VCaP (cell line): Measurements from ENCODE around the gene ZBTB34.

Source experiments
- H3K27ac ChIP-seq: fragments of 450-650 bp; 2 replicates; pipeline ENCODE4 v1.5.1; 2017
- TF ChIP-seq, protein P1 (sequence below): fragments of 450-650 bp; conservative IDR thresholded peaks from 2 replicates; pipeline ENCODE4 v1.5.1; 2017; ENCODE audit warnings: mild to moderate bottlenecking, moderate library complexity

Gene ZBTB34

DNA sequence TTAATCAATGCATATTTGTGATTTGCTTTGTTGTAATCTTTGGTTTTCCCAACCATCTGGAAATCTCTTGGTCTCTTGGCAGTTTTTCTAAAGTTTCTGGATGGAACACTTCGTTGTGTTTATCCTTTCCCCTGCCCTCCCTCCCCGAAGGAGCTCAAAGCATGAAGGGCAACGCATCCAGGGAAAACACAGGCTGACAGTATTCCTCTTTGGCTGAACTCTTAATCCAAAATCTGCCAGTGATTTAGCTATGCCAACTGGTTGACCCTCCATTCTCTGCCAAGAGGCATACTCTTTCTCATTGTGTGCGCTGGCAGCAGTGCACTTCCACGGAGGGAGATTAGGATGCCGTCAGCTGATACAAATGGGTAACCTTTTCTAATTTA, 20.5 kb downstream of the ZBTB34 start:
- TF ChIP-seq, protein P1, sequence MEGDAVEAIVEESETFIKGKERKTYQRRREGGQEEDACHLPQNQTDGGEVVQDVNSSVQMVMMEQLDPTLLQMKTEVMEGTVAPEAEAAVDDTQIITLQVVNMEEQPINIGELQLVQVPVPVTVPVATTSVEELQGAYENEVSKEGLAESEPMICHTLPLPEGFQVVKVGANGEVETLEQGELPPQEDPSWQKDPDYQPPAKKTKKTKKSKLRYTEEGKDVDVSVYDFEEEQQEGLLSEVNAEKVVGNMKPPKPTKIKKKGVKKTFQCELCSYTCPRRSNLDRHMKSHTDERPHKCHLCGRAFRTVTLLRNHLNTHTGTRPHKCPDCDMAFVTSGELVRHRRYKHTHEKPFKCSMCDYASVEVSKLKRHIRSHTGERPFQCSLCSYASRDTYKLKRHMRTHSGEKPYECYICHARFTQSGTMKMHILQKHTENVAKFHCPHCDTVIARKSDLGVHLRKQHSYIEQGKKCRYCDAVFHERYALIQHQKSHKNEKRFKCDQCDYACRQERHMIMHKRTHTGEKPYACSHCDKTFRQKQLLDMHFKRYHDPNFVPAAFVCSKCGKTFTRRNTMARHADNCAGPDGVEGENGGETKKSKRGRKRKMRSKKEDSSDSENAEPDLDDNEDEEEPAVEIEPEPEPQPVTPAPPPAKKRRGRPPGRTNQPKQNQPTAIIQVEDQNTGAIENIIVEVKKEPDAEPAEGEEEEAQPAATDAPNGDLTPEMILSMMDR = no peak
- 0 out of 2 replicates have a peak overlapping the region, but pooled peaks have one; percentile 81 for H3K27ac ChIP-seq

DNA sequence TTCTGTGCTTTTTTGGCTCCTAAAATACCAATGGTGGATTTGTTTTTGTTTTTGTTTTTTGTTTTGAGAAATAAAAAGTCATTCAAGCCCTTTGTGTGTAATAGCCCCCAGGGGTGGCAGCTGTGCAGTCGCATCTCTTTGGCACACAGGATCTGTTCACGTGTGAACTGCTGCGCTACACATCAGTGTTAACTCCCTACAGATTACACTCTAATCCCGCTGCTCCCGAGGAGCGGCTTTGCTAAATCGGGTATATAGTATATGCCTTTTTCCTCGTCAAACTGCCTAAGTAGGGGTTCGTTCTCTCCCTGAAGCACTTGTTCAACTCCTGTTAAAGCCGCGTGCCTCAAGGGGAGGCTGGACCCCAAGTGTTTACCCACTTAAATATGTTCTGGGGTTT, 22.3 kb downstream of the ZBTB34 start:
- H3K27ac ChIP-seq = peak overlapping the region; percentile 81
- TF ChIP-seq, protein P1 = no peak

GRCh38 chr9:126883636-126884035, 23.2 kb downstream of the ZBTB34 start:
- peak overlapping the region; percentile 81 for H3K27ac ChIP-seq

GRCh38 chr9:126885131-126885641, 24.7 kb downstream of the ZBTB34 start:
- TF ChIP-seq, protein P1 = no peak
- H3K27ac ChIP-seq = no peak overlapping the region

More at GRCh38 chr9:126883636-126884035, 23.2 kb downstream of the ZBTB34 start:
- TF ChIP-seq, protein P1 = no peak

DNA sequence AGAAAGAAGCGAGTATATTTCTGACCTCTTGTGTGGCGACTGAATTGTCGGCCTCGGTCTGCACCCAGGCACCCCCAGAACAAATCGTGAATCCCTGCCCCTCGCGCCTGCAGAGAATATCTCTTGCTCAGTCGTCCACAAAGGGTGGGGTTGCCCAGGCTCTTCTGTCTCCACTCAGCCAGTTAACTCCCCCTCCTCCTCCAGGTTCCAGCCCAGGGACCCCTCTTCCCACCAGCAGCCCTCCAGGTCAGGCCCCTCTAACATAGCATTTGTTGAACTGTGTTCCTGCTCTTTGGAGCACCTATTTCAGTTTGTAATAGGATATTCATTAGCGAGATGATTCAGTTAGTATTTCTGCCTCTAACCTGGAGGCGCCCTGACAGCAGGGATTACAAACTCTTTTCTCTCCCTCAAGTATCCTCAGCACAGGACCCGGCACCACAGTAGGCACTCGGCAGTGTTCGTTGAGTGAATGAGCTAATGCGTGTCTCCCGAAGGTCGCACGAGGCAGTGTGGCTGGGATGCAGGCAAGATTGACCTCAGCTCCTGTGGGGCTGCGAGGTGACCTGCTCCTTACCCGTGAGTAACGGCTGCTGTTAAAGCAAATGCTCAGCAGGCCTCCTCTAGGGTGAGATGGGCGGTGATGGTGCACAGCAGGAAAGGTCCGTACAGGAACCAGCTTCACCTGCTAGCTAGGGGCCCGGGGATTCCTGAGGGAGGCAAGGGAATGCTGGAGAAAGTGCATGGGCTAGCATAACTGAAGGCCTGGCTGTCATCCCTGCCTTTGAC, 25.8 kb downstream of the ZBTB34 start:
- TF ChIP-seq, protein P1 = no peak
- H3K27ac ChIP-seq = no peak overlapping the region

- H3K27ac ChIP-seq = no peak overlapping the region
- TF ChIP-seq, protein P1 = no peak
Measured at GRCh38 chr9:126886897-126887296, 26.5 kb downstream of the ZBTB34 start.

DNA sequence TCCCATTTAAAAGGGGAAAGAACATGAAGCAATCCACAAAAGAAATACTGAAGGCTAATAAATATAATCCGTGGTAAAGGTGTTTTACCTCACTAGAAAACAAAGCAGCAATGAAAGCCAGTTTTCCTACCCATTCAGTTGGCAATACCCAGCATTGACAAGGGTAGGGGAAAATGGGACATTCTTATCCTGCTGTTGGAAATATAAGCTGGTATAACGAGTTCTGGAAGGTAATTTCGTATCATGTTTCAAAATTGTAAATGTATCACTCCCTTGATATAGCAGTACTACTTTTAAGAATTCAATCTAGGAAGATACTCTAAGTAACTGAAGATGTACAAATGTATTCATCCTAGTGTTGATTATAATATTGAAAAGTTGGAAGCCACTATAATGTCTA, 31.2 kb downstream of the ZBTB34 start:
- H3K27ac ChIP-seq = no peak overlapping the region
- TF ChIP-seq, protein P1 = no peak
